Measurements from ENCODE around the gene TCEAL3.
"Not testable (repeated sequence)": the region's sequence is repeated elsewhere in the genome, so short reads cannot be mapped to it uniquely, and the experiment has no call there.

Gene TCEAL3

GRCh38 chrX:103628386-103629317 is 20.9 kb downstream of the TCEAL3 start, which contains the start of gene TCEAL1:
TSS of gene TCEAL1 (plus strand) at chrX:103628975. CDS start at chrX:103629917, 942 bp downstream.
- DNase-seq: peak; percentile 78

GRCh38 chrX:103629318-103630170 is 21.8 kb downstream of the TCEAL3 start:
- peak; percentile 88 for DNase-seq

- no peak for DNase-seq
Measured at GRCh38 chrX:103630171-103630511, 22.4 kb downstream of the TCEAL3 start.

GRCh38 chrX:103631145-103631544 is 23.4 kb downstream of the TCEAL3 start:
- no peak for DNase-seq

GRCh38 chrX:103635436-103635835 is 27.7 kb downstream of the TCEAL3 start:
- DNase-seq: no peak

- no peak for DNase-seq
Measured at GRCh38 chrX:103637604-103638338, 30.0 kb downstream of the TCEAL3 start.

- DNase-seq: not testable (repeated sequence)
Measured at GRCh38 chrX:103638479-103639346, 30.9 kb downstream of the TCEAL3 start.

GRCh38 chrX:103640401-103641155 is 32.8 kb downstream of the TCEAL3 start:
- DNase-seq: no peak

GRCh38 chrX:103644125-103644524 is 36.4 kb downstream of the TCEAL3 start:
- no peak for DNase-seq

GRCh38 chrX:103647630-103648029 is 39.9 kb downstream of the TCEAL3 start:
- DNase-seq: no peak

GRCh38 chrX:103651151-103651773 is 43.5 kb downstream of the TCEAL3 start:
- DNase-seq: no peak

- DNase-seq: not testable (repeated sequence)
Measured at GRCh38 chrX:103655230-103656000, 47.7 kb downstream of the TCEAL3 start.

- no peak for DNase-seq
Measured at GRCh38 chrX:103656617-103657016, 48.9 kb downstream of the TCEAL3 start.

GRCh38 chrX:103657066-103657465 is 49.3 kb downstream of the TCEAL3 start:
- DNase-seq: not testable (repeated sequence)

GRCh38 chrX:103658681-103659433 is 51.1 kb downstream of the TCEAL3 start:
- no peak for DNase-seq

GRCh38 chrX:103659460-103659859 is 51.7 kb downstream of the TCEAL3 start:
- DNase-seq: not testable (repeated sequence)
